ENCODE measurements around the gene MELTF. TPM values are rescaled to one million over a fixed set of nuclear protein-coding genes. Genes with fewer than 3 reads are reported as not detected.

MELTF gene
- total and polyA plus RNA-seq, 9 of the 15 experiments (the other 6 are each of a cell fraction or from before 2014, with no cell fraction given): 0.35 to 10.5 (median 4.5) TPM

DNA sequence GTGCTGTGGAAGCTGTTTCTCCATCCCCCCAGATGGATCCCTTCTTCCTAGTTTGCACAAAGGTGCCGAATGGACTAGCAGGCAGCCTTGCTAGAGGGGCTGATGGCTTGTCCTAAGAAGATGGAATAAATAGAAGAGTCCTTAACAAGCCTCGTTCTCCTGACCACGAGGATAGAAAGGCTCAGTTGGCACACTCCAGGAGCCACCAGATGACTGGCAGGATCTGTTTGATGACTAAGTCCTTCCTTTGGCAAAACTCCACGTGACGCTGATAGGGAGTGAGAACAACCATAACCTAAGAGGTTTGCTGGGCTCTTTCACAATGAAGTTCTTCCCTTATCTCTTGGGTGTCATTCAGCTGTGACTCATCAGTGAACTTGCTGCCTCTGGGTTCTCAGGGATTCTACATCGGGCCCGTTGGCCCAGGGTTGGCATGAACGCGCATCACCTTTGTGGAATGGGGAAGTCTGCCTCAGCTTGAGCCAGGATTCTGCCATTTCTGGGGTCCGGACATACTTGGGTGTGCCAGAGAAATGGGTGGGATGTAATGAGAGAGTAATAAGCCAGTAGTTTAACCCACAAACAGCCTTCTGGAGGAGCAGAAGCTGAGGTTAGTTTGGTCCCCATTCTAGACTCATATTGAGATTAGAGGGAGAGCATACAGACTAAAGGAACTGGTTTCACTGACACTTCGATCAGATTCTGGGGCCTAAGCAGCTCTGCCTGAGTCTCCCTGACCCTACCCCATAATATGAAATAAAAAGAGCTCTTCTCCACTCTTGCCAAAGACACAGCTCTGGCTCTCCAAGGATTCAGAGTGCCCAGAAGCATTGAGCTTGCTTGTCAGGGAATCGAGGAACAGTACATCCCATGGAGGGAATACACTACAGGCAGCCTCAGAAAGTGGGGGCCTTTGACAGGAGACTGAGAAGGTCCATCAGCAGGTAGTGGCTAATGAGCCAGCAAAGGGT, 2.0 kb upstream of the MELTF start (continued):
- TF ChIP-seq BMI1 (IDR thresholded peaks at IDR 0.05; ENCODE audit: low read length) (no peak), CBX3 (IDR thresholded peaks at IDR 0.05; ENCODE audit: borderline replicate concordance in 1 of 2, low read length in 2 of 2) (peak in 1 of 2 experiments; percentile 74; a peak in 1 of 3 replicates), ZNF41 (CRISPR knock-in tag; conservative IDR thresholded peaks at IDR 0.05) (no peak), ZNF197 (CRISPR knock-in tag; IDR thresholded peaks at IDR 0.05; ENCODE audit: low read depth) (no peak), SMARCB1 (IDR thresholded peaks at IDR 0.05; ENCODE audit: insufficient read length, low read depth) (no peak), ADNP (tag; IDR thresholded peaks at IDR 0.05) (peak; percentile 54; the same call in 1 of the 2 replicates), TSC22D4 (tag; IDR thresholded peaks at IDR 0.05) (no peak), NFRKB (IDR thresholded peaks at IDR 0.05; ENCODE audit: low read depth) (no peak), RBM14 (IDR thresholded peaks at IDR 0.05; ENCODE audit: borderline replicate concordance, insufficient read depth, low read depth, low read length) (no peak), ZNF589 (CRISPR knock-in tag; IDR thresholded peaks at IDR 0.05; ENCODE audit: low read depth) (0 out of 2 replicates have a peak, but pooled peaks have one; percentile 62), SETDB1 (IDR thresholded peaks at IDR 0.05; ENCODE audit: low read length) (no peak), NFXL1 (CRISPR knock-in tag; IDR thresholded peaks at IDR 0.05) (no peak), SIX5 (IDR thresholded peaks at IDR 0.05; ENCODE audit: borderline replicate concordance in 1 of 2, insufficient read depth in 1 of 2, low read depth in 1 of 2, low read length in 2 of 2) (no peak), SREBF2 (CRISPR knock-in tag; IDR thresholded peaks at IDR 0.05) (no peak)
- TF ChIP-seq, protein P1, sequence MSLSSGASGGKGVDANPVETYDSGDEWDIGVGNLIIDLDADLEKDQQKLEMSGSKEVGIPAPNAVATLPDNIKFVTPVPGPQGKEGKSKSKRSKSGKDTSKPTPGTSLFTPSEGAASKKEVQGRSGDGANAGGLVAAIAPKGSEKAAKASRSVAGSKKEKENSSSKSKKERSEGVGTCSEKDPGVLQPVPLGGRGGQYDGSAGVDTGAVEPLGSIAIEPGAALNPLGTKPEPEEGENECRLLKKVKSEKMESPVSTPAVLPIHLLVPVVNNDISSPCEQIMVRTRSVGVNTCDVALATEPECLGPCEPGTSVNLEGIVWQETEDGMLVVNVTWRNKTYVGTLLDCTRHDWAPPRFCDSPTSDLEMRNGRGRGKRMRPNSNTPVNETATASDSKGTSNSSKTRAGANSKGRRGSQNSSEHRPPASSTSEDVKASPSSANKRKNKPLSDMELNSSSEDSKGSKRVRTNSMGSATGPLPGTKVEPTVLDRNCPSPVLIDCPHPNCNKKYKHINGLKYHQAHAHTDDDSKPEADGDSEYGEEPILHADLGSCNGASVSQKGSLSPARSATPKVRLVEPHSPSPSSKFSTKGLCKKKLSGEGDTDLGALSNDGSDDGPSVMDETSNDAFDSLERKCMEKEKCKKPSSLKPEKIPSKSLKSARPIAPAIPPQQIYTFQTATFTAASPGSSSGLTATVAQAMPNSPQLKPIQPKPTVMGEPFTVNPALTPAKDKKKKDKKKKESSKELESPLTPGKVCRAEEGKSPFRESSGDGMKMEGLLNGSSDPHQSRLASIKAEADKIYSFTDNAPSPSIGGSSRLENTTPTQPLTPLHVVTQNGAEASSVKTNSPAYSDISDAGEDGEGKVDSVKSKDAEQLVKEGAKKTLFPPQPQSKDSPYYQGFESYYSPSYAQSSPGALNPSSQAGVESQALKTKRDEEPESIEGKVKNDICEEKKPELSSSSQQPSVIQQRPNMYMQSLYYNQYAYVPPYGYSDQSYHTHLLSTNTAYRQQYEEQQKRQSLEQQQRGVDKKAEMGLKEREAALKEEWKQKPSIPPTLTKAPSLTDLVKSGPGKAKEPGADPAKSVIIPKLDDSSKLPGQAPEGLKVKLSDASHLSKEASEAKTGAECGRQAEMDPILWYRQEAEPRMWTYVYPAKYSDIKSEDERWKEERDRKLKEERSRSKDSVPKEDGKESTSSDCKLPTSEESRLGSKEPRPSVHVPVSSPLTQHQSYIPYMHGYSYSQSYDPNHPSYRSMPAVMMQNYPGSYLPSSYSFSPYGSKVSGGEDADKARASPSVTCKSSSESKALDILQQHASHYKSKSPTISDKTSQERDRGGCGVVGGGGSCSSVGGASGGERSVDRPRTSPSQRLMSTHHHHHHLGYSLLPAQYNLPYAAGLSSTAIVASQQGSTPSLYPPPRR (CRISPR knock-in tag; IDR thresholded peaks at IDR 0.05; ENCODE audit: borderline replicate concordance): 0 out of 2 replicates have a peak, but pooled peaks have one; percentile 69
- TF ChIP-seq, protein P2, sequence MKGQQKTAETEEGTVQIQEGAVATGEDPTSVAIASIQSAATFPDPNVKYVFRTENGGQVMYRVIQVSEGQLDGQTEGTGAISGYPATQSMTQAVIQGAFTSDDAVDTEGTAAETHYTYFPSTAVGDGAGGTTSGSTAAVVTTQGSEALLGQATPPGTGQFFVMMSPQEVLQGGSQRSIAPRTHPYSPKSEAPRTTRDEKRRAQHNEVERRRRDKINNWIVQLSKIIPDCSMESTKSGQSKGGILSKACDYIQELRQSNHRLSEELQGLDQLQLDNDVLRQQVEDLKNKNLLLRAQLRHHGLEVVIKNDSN (CRISPR knock-in tag; IDR thresholded peaks at IDR 0.05): peak; percentile 93
- TF ChIP-seq, protein P3, sequence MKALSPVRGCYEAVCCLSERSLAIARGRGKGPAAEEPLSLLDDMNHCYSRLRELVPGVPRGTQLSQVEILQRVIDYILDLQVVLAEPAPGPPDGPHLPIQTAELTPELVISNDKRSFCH (CRISPR knock-in tag; IDR thresholded peaks at IDR 0.05): no peak
- TF ChIP-seq, protein P3 (tag; IDR thresholded peaks at IDR 0.05): no peak
- TF ChIP-seq, protein P4, sequence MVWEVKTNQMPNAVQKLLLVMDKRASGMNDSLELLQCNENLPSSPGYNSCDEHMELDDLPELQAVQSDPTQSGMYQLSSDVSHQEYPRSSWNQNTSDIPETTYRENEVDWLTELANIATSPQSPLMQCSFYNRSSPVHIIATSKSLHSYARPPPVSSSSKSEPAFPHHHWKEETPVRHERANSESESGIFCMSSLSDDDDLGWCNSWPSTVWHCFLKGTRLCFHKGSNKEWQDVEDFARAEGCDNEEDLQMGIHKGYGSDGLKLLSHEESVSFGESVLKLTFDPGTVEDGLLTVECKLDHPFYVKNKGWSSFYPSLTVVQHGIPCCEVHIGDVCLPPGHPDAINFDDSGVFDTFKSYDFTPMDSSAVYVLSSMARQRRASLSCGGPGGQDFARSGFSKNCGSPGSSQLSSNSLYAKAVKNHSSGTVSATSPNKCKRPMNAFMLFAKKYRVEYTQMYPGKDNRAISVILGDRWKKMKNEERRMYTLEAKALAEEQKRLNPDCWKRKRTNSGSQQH (CRISPR knock-in tag; IDR thresholded peaks at IDR 0.05): no peak

Measured in K562 (cell line).